Right atrium auricular region (tissue), 2 donors: ENCODE data around the gene PRKAG2. TPM values are rescaled to one million over a fixed set of nuclear protein-coding genes. Genes with fewer than 3 reads are reported as not detected.

ENCODE experiments used
- DNase-seq: peaks from one replicate; pipeline ENCODE4 v3.0.0-alpha.2; 2019; ENCODE audit warnings: low spot score
- H3K27ac ChIP-seq, 2 donors: fragments of 200-600 bp; sonication (generic); 1 replicate in 1 of 2; 2 replicates in 1 of 2; pipeline ENCODE4 v1.5.1; 2016 to 2019
- H3K27me3 ChIP-seq, 2 donors: fragments of 200-600 bp; sonication (generic); one replicate each; pipeline versions ENCODE4 v1.5.1 to v1.6.0; 2017 to 2019
- H3K36me3 ChIP-seq: fragments of 200-600 bp; sonication (generic); one replicate; pipeline ENCODE4 v1.5.1; 2016
- H3K4me1 ChIP-seq, 2 donors: fragments of 200-600 bp; sonication (generic); one replicate each; pipeline versions ENCODE4 v1.5.1 to v1.6.0; 2017 to 2019
- H3K4me3 ChIP-seq, 2 donors: fragments of 200-600 bp; sonication (generic); 1 replicate in 1 of 2; 2 replicates in 1 of 2; pipeline ENCODE4 v1.5.1; 2017 to 2019; ENCODE audit warnings: mild to moderate bottlenecking in 1 of 2, moderate library complexity in 1 of 2
- H3K9me3 ChIP-seq, 2 donors: fragments of 200-600 bp; sonication (generic); one replicate each; pipeline ENCODE4 v1.5.1; 2019
- total RNA-seq, 2 donors: library from RNA; depleted of rRNA; stranded (reverse); fragments of >200 nt; gene quantifications; one replicate each; pipeline ENCODE4 v1.1.0, GENCODE V29; 2016
- TF ChIP-seq, protein P1 (sequence below), 2 donors: fragments of 200-600 bp; sonication (generic); IDR thresholded peaks; one replicate each; pipeline ENCODE4 v1.5.1; 2019; ENCODE audit warnings: antibody characterized with exemption in 2 of 2

PRKAG2 gene
- total RNA-seq, 2 donors from 2014 or later: 133 to 177 TPM

DNA sequence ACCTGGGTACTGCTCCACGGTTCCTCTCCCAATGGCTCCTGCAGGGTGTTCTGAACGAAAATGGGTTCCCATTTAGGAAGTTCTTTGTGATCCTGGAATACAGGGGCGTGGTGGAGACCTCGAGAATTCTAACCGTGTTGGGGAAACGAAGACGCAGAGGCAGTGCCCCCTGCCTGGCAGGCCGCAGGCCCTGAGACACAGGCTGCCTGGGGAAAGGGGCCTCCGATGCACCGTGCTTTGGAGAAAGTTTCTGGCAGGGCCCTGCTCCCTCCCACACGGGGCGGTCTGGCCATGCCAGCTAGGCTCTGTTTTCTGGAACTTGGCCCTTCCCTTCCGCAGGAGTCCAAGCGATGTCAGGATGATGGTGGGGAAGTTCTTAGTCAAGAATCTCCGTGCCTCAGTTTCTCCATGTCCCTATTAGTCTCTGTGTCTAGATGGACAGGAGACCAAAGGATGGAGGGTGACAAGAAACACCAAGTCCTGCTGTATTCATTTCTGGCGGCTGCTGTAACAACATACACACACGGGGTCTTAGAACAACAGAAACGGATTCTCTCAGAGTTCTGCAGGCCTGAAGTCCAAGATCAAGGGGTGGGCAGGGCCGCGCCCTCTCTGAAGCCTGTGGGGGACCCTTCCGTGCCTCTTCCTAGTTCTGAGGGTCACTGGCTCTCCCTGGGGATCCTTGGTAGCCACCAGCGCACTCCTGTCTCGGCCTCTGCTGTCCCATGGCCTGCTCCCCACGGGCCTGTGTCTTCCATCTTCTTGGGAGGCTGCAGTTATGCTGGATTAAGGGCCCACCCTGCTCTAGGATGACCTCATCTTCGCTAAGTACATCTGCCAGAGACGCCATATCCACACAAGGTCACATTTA, 27.7 kb downstream of the PRKAG2 start:
- TF ChIP-seq, protein P1, sequence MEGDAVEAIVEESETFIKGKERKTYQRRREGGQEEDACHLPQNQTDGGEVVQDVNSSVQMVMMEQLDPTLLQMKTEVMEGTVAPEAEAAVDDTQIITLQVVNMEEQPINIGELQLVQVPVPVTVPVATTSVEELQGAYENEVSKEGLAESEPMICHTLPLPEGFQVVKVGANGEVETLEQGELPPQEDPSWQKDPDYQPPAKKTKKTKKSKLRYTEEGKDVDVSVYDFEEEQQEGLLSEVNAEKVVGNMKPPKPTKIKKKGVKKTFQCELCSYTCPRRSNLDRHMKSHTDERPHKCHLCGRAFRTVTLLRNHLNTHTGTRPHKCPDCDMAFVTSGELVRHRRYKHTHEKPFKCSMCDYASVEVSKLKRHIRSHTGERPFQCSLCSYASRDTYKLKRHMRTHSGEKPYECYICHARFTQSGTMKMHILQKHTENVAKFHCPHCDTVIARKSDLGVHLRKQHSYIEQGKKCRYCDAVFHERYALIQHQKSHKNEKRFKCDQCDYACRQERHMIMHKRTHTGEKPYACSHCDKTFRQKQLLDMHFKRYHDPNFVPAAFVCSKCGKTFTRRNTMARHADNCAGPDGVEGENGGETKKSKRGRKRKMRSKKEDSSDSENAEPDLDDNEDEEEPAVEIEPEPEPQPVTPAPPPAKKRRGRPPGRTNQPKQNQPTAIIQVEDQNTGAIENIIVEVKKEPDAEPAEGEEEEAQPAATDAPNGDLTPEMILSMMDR (IDR thresholded peaks at IDR 0.05): no peak
- no peaks in the 10 kb centered on the region for H3K36me3 ChIP-seq
- no peak overlapping the region for H3K27ac ChIP-seq
- H3K4me3 ChIP-seq: no peak overlapping the region
- H3K4me1 ChIP-seq: peaks cover 0 to 15% of the 10 kb centered on the region in 2 donors
- DNase-seq: no peak
- H3K9me3 ChIP-seq: no peaks in the 10 kb centered on the region
- H3K27me3 ChIP-seq: no peaks in the 10 kb centered on the region

DNA sequence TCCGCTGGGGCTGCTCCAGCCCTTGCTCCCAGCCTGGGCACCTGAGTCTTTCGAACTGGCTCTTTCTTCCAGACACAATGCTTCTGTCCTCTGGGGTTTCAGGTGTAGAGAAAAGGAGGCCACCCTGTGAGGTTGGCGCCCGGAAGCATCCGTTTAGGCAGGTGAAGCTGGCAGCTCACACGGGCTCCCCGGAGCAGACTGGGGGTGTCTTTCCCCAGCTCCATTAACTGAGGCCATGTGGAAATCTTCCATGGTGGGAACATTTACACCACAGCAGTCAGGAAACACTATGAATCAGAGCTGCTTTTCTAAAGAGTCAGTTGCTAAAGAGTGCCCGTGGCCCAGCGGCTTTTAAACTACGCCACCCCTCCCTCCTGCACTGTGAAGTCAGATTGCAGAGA, 29.2 kb downstream of the PRKAG2 start:
- Histone ChIP-seq H3K9me3 (no peaks in the 10 kb centered on the region), H3K36me3 (no peaks in the 10 kb centered on the region), H3K4me3 (no peak overlapping the region), H3K27ac (no peak overlapping the region), H3K27me3 (no peaks in the 10 kb centered on the region), H3K4me1 (peaks cover 0 to 12% of the 10 kb centered on the region in 2 donors)
- no peak for DNase-seq
- TF ChIP-seq, protein P1 (IDR thresholded peaks at IDR 0.05): no peak

DNA sequence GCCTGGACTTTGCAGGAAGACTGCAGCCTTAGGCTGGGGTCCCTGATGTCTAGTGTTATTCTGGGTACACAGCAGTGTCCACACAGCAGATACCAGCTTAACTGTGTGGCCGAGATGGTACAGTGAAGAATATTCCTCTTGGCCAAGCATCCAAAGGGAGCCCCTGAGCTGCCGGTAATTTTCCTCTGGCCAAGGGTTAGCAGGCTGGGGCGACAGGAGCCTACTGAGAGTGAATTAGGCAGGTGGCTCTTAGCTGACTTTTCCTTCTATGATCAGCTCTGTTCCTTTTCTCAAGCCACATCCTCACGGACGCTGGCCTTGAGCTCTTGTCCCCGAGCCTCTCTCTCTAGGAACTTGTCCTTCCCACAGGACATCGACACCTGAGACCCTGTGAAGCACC, 29.8 kb downstream of the PRKAG2 start:
- H3K9me3 ChIP-seq: no peaks in the 10 kb centered on the region
- TF ChIP-seq, protein P1 (IDR thresholded peaks at IDR 0.05): no peak
- no peaks in the 10 kb centered on the region for H3K27me3 ChIP-seq
- H3K36me3 ChIP-seq: no peaks in the 10 kb centered on the region
- no peak overlapping the region for H3K27ac ChIP-seq
- peaks cover 0 to 12% of the 10 kb centered on the region in 2 donors for H3K4me1 ChIP-seq
- no peak for DNase-seq
- no peak overlapping the region for H3K4me3 ChIP-seq

DNA sequence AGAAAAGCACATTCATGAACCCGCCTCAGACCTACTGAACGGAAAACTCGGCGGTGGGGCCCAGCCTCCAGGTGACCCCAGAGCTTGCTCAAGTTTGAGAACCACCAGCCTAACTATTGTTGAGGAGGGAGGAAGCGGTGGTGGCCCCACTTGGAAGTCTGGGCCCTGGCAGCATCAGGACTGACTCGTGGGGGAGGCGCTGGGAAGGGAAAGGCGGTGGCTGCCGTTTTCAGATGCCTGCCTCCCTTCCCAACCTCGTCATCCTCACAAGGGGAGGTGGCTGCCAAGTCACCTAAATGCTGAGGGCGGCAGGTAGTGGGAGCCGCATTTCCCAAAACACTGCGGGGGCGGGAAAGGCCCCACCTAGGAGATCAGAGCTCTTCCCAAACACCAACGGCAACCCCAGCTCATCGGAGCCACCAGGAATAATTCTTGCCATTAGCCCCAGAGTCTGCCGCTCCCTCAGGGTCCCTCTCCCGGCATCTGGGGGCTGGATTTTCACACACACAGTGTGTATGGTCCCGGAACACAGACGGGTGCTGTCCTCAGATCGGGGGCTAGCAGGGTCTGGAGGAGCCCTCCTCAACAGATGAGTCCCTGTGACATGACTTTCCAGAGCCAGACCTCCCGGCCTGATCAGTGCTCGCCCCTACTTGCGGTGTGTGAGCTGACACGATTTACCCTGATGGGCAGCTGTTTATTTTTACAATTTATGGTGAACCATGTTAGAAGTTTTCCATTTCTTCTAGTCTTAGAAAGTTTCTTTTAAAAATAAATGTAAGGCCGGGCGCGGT, 31.3 kb downstream of the PRKAG2 start:
- no peaks in the 10 kb centered on the region for H3K9me3 ChIP-seq
- no peaks in the 10 kb centered on the region for H3K36me3 ChIP-seq
- no peaks in the 10 kb centered on the region for H3K27me3 ChIP-seq
- H3K4me1 ChIP-seq: no peaks in the 10 kb centered on the region
- TF ChIP-seq, protein P1 (IDR thresholded peaks at IDR 0.05): no peak
- DNase-seq: no peak
- H3K4me3 ChIP-seq: no peak overlapping the region
- H3K27ac ChIP-seq: no peak overlapping the region

DNA sequence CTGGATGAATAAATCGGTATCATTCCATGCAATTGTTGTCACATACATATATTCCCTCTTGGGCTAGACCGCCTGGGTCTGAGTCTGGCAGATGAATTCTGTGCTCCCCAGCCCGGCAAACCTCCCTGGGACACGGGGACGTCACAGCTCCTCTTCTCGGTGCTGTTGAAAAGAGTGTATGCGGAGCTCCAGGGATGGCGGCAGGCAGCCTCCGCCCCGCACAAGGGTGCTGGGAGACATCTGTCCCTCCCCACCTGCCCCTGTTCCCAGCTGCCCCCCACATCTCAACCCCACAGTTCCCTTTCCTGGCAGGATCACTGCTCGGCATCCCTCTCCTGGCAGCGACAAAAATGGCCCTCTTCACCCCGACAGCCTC, 32.1 kb downstream of the PRKAG2 start:
- Histone ChIP-seq H3K4me1 (no peaks in the 10 kb centered on the region), H3K4me3 (no peak overlapping the region), H3K27me3 (no peaks in the 10 kb centered on the region), H3K9me3 (no peaks in the 10 kb centered on the region), H3K27ac (no peak overlapping the region), H3K36me3 (no peaks in the 10 kb centered on the region)
- no peak for DNase-seq
- TF ChIP-seq, protein P1 (IDR thresholded peaks at IDR 0.05): no peak
